HG03521 (cell line): ENCODE results near the gene SORBS1.
A peak's percentile ranks its signal among the peaks of the same experiment; 100 is the strongest.

Experiments
- ATAC-seq: cut with Tn5 transposase; IDR thresholded peaks from one replicate; pipeline ENCODE4 v1.9.1; 2021; ENCODE audit warnings: mild to moderate bottlenecking, moderate library complexity; ENCODE audit not compliant: unreplicated experiment

SORBS1 gene

GRCh38 chr10:95279042-95279820 lies 281.9 kb downstream of the SORBS1 start:
- peak; percentile 43 for ATAC-seq

GRCh38 chr10:95278061-95278988 lies 282.8 kb downstream of the SORBS1 start:
- no peak for ATAC-seq

- no peak for ATAC-seq
Measured at GRCh38 chr10:95277614-95278013, 283.6 kb downstream of the SORBS1 start.

GRCh38 chr10:95277201-95277570 lies 284.0 kb downstream of the SORBS1 start:
- ATAC-seq, result no peak

- no peak for ATAC-seq
Measured at GRCh38 chr10:95276367-95277200, 284.6 kb downstream of the SORBS1 start.

- no peak for ATAC-seq
Measured at GRCh38 chr10:95275726-95276366, 285.3 kb downstream of the SORBS1 start.

GRCh38 chr10:95273393-95274312 lies 287.5 kb downstream of the SORBS1 start:
- ATAC-seq, result no peak

- ATAC-seq, result no peak
Measured at GRCh38 chr10:95268438-95268837, 292.7 kb downstream of the SORBS1 start.

- ATAC-seq, result no peak
Measured at GRCh38 chr10:95267251-95267650, 293.9 kb downstream of the SORBS1 start.

GRCh38 chr10:95266674-95267095 lies 294.5 kb downstream of the SORBS1 start:
- ATAC-seq, result peak; percentile 87

- ATAC-seq, result no peak
Measured at GRCh38 chr10:95265572-95265971, 295.6 kb downstream of the SORBS1 start.

GRCh38 chr10:95264227-95265051 lies 296.7 kb downstream of the SORBS1 start:
- ATAC-seq, result no peak

GRCh38 chr10:95263864-95264226 lies 297.3 kb downstream of the SORBS1 start:
- ATAC-seq, result no peak

- ATAC-seq, result no peak
Measured at GRCh38 chr10:95262763-95263518, 298.2 kb downstream of the SORBS1 start.

GRCh38 chr10:95261926-95262325 lies 299.2 kb downstream of the SORBS1 start:
- no peak for ATAC-seq
